Loucy (cell line): ENCODE measurements around the gene OR8I2.
"Not testable (repeated sequence)": the region's sequence is repeated elsewhere in the genome, so short reads cannot be mapped to it uniquely, and the experiment has no call there.

Source experiments
- H2AFZ ChIP-seq: fragments of 200-600 bp; sonication (generic); 2 replicates; pipeline ENCODE4 v1.6.0; 2016; ENCODE audit warnings: antibody characterized with exemption, mild to moderate bottlenecking, low read length, moderate library complexity
- H3F3A ChIP-seq: fragments of 200-600 bp; 2 replicates; pipeline ENCODE4 v1.6.0; 2016; ENCODE audit warnings: antibody characterized with exemption, low read depth, mild to moderate bottlenecking
- H3K27me3 ChIP-seq: fragments of 200-600 bp; sonication (generic); 2 replicates; pipeline ENCODE4 v1.6.1; 2014; ENCODE audit warnings: low read length, mild to moderate bottlenecking; ENCODE audit not compliant: insufficient read depth, poor library complexity, severe bottlenecking
- H3K36me3 ChIP-seq: fragments of 200-600 bp; sonication (generic); 2 replicates; pipeline ENCODE4 v1.6.1; 2016; ENCODE audit warnings: low read length; ENCODE audit not compliant: insufficient read depth
- H3K4me1 ChIP-seq: fragments of 200-600 bp; sonication (generic); 2 replicates; pipeline ENCODE4 v1.5.1; 2014; ENCODE audit warnings: low read length, mild to moderate bottlenecking; ENCODE audit not compliant: insufficient read depth, poor library complexity, severe bottlenecking
- H3K4me2 ChIP-seq: fragments of 200-600 bp; sonication (generic); 2 replicates; pipeline ENCODE4 v1.6.0; 2014; ENCODE audit warnings: antibody characterized with exemption, low read length, low read depth, mild to moderate bottlenecking; ENCODE audit not compliant: poor library complexity, severe bottlenecking
- H3K4me3 ChIP-seq: fragments of 200-600 bp; sonication (generic); 2 replicates; pipeline ENCODE4 v1.5.1; 2014; ENCODE audit warnings: low read length, mild to moderate bottlenecking, mixed read lengths; ENCODE audit not compliant: poor library complexity, severe bottlenecking
- H3K79me2 ChIP-seq: fragments of 200-600 bp; sonication (generic); 2 replicates; pipeline ENCODE4 v1.6.1; 2014; ENCODE audit warnings: low read length; ENCODE audit not compliant: insufficient read depth
- H3K9ac ChIP-seq: fragments of 200-600 bp; sonication (generic); 2 replicates; pipeline ENCODE4 v1.6.0; 2014; ENCODE audit warnings: mild to moderate bottlenecking, low read depth, low read length, moderate library complexity; ENCODE audit not compliant: poor library complexity, severe bottlenecking
- H3K9me2 ChIP-seq: fragments of 200-600 bp; sonication (generic); replicated peaks from 2 replicates; pipeline ENCODE4 v1.6.1; 2016; ENCODE audit warnings: low read depth, low read length, mixed read lengths
- H3K9me3 ChIP-seq: fragments of 200-600 bp; sonication (generic); 2 replicates; pipeline ENCODE4 v1.6.1; 2014; ENCODE audit warnings: mild to moderate bottlenecking, antibody characterized with exemption, low read length, low read depth; ENCODE audit not compliant: insufficient read depth
- H4K20me1 ChIP-seq: fragments of 200-600 bp; sonication (generic); 2 replicates; pipeline ENCODE4 v1.6.0; 2014; ENCODE audit warnings: antibody characterized with exemption, low read length, mild to moderate bottlenecking; ENCODE audit not compliant: insufficient read depth, poor library complexity, severe bottlenecking
- EZH2phosphoT487 ChIP-seq: fragments of 200-600 bp; IDR thresholded peaks from 2 replicates; pipeline ENCODE4 v1.6.1; 2018; ENCODE audit warnings: antibody characterized with exemption, mild to moderate bottlenecking, moderate library complexity, borderline replicate concordance
- TF ChIP-seq, protein P1 (sequence below): fragments of 200-600 bp; sonication (generic); conservative IDR thresholded peaks from 2 replicates; pipeline ENCODE4 v1.5.1; 2014; ENCODE audit warnings: mild to moderate bottlenecking, antibody characterized with exemption, low read length

OR8I2 gene

DNA sequence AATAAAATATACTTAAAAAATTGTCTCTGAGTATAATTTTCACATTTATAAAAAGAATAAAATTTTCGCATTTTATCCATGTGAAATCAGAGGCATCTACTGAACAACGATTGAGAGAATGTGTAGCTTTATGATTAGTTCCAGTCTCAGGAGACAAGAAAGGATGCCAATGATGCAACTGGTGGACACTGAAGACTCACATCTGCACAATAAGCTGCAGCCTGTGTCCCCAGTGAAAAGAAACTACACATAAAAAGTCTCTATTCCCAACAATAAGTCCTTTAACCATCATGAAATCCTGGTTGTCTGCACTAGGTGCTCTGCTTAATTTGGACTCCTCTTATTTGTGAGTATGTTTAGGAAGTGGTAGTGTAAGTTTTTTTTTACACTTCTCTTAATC lies 43.6 kb upstream of the OR8I2 start:
- H3K9ac ChIP-seq: no peak overlapping the region
- no peak overlapping the region for H2AFZ ChIP-seq
- no peaks in the 10 kb centered on the region for H3K36me3 ChIP-seq
- no peak overlapping the region for H3K4me2 ChIP-seq
- no peak overlapping the region for H3K4me3 ChIP-seq
- no peaks in the 10 kb centered on the region for H3K27me3 ChIP-seq
- H3K4me1 ChIP-seq: no peaks in the 10 kb centered on the region
- no peaks in the 10 kb centered on the region for H4K20me1 ChIP-seq
- TF ChIP-seq EZH2phosphoT487: no peak
- TF ChIP-seq, protein P1, sequence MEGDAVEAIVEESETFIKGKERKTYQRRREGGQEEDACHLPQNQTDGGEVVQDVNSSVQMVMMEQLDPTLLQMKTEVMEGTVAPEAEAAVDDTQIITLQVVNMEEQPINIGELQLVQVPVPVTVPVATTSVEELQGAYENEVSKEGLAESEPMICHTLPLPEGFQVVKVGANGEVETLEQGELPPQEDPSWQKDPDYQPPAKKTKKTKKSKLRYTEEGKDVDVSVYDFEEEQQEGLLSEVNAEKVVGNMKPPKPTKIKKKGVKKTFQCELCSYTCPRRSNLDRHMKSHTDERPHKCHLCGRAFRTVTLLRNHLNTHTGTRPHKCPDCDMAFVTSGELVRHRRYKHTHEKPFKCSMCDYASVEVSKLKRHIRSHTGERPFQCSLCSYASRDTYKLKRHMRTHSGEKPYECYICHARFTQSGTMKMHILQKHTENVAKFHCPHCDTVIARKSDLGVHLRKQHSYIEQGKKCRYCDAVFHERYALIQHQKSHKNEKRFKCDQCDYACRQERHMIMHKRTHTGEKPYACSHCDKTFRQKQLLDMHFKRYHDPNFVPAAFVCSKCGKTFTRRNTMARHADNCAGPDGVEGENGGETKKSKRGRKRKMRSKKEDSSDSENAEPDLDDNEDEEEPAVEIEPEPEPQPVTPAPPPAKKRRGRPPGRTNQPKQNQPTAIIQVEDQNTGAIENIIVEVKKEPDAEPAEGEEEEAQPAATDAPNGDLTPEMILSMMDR: no peak
- H3F3A ChIP-seq: no peaks in the 10 kb centered on the region
- H3K9me3 ChIP-seq: no peaks in the 10 kb centered on the region
- H3K79me2 ChIP-seq: no peaks in the 10 kb centered on the region
- no peaks in the 10 kb centered on the region for H3K9me2 ChIP-seq

DNA sequence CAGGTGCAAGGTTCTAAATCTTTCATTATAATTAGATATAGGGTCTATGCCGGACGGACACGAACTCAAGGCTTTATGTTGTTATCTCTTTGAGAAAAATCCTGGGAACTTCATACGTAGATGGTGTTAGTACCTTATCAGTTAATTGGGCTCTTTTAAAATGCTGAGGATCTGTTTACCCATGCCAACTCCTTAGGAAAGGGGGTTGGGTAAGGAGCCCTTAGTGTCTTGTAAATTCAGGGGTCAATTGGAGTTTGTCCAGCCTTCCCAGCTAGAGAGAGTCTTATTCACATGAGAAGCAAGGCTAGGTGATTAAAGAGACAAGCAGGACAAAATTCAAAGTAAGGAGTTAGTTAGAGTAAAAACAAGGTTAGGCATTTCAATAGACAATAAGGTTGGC lies 36.7 kb upstream of the OR8I2 start:
- H3K79me2 ChIP-seq, H3K9me3 ChIP-seq, H3F3A ChIP-seq, H3K27me3 ChIP-seq, H2AFZ ChIP-seq, H3K9ac ChIP-seq, H3K4me2 ChIP-seq, H4K20me1 ChIP-seq, H3K9me2 ChIP-seq, H3K4me3 ChIP-seq, H3K4me1 ChIP-seq, H3K36me3 ChIP-seq: not testable (repeated sequence)

DNA sequence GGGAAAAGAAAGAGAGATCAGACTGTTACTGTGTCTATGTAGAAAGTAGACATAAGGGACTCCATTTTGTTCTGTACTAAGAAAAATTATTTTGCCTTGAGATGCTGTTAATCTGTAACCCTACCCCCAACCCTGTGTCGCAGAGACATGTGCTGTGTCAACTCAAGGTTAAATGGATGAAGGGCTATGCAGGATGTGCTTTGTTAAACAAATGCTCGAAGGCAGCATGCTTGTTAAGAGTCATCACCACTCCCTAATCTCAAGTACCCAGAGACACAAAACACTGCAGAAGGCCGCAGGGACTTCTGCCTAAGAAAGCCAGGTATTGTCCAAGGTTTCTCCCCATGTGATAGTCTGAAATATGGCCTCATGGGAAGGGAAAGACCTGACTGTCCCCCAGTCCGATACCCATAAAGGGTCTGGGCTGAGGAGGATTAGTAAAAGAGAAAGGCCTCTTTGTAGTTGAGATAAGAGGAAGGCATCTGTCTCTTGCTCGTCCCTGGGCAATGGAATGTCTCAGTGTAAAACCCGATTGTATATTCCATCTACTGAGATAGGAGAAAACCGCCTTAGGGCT lies 35.4 kb upstream of the OR8I2 start:
- H3K27me3 ChIP-seq, H3K4me2 ChIP-seq, H2AFZ ChIP-seq, H3F3A ChIP-seq, H3K36me3 ChIP-seq, H3K9me3 ChIP-seq, H3K9me2 ChIP-seq, H3K4me3 ChIP-seq, H4K20me1 ChIP-seq, H3K9ac ChIP-seq, H3K4me1 ChIP-seq, H3K79me2 ChIP-seq: not testable (repeated sequence)

DNA sequence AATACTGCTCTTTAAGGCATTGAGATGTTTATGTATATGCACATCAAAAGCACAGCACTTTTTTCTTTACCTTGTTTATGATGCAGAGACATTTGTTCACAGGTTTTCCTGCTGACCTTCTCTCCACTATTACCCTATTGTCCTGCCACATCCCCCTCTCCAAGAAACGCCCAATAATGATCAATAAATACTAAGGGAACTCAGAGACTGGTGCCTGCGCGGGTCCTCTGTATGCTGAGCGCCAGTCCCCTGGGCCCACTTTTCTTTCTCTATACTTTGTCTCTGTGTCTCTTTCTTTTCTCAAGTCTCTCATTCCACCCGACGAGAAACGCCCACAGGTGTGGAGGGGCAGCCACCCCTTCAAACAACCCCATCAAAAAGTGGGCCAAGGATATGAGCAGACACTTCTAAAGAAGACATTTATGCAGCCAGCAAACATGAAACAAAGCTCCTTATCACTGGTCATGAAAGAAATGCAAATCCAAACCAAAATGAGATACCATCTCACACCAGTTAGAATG lies 34.8 kb upstream of the OR8I2 start:
- H4K20me1 ChIP-seq, H2AFZ ChIP-seq, H3F3A ChIP-seq, H3K36me3 ChIP-seq, H3K79me2 ChIP-seq, H3K9me3 ChIP-seq, H3K4me1 ChIP-seq, H3K4me3 ChIP-seq, H3K9ac ChIP-seq, H3K27me3 ChIP-seq, H3K9me2 ChIP-seq, H3K4me2 ChIP-seq: not testable (repeated sequence)
